ENCODE results near the gene HIRIP3. TPM values are rescaled to one million over a fixed set of nuclear protein-coding genes. Genes with fewer than 3 reads are reported as not detected.

Gene HIRIP3
- total and polyA plus RNA-seq, 2 of the 8 experiments (the other 6 are each of a cell fraction or from before 2014, with no cell fraction given) = 11.9 to 18.5 TPM

DNA sequence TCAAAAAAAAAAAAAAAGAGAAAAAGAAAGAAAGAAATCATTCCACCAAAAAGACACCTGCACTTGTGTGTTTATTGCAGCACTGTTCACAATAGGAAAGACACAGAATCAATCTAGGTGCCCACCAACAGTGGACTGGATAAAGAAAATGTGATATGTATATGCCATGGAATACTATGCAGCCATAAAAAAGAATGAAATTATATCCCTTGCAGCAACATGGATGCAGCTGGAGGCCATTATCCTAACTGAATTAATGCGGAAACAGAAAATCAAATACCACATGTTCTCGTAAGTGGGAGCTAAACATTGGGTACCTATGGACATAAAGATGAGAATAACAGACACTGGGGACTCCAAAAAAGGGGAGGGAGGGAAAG lies 21.9 kb upstream of the HIRIP3 start:
- ChIA-PET CTCF (ENCODE audit: partially characterized antibody) (interaction anchor here (1.8 kb wide), 1 partner anchor 9 kb away, joined by 6 read pairs; no protein-coding TSS in a partner anchor), POLR2A (ENCODE audit: partially characterized antibody) (interaction anchor here (2.9 kb wide), 1 partner anchor 11 kb away, joined by 11 read pairs; no protein-coding TSS in a partner anchor)
- H3K4me2 ChIP-seq (ENCODE audit: insufficient read depth in 1 of 2, low read depth in 2 of 2, low read length in 2 of 2) = no peak overlapping the region
- H2BK20ac ChIP-seq (ENCODE audit: low read length) = no peak overlapping the region
- H4K5ac ChIP-seq (ENCODE audit: insufficient read length, low read depth, low read length) = no peak overlapping the region
- H3K9me3 ChIP-seq (ENCODE audit: insufficient read depth in 2 of 2, low read depth in 1 of 2, low read length in 1 of 2) = no peaks in the 10 kb centered on the region
- no peak overlapping the region for H4K91ac ChIP-seq (replicated peaks; ENCODE audit: insufficient read length, low read length)
- H3K23me2 ChIP-seq (ENCODE audit: low read depth, low read length) = 0 out of 2 replicates have a peak, but pooled peaks cover 2% of the 10 kb centered on the region
- WGBS, 2 experiments (ENCODE audit: extremely low coverage in 1 of 2, insufficient coverage in 1 of 2, insufficient read length in 1 of 2, insufficient replicate concordance in 2 of 2, low coverage in 1 of 2, low lambda C conversion rate in 2 of 2, missing lambda C conversion rate in 1 of 2) = 89% methylated on average over 2 of the region's 2 CpGs; no CpG with 5 or more reads in 1 of the 2 experiments
- no peak overlapping the region for H3K4me3 ChIP-seq (ENCODE audit: extremely low read depth in 1 of 4, insufficient read depth in 2 of 4, low read depth in 3 of 4, low read length in 4 of 4)
- no peak overlapping the region for H2AK5ac ChIP-seq (ENCODE audit: low read depth, low read length)
- DNase-seq (ENCODE audit: low read depth in 1 of 2, low spot score in 2 of 2) (no peak), FAIRE-seq (no peak)
- H3K18ac ChIP-seq (ENCODE audit: extremely low read depth, low read length) = no peak overlapping the region
- no peak overlapping the region for H3K27ac ChIP-seq (ENCODE audit: low read depth, low read length)
- no peak overlapping the region for H3K14ac ChIP-seq (ENCODE audit: insufficient read length)
- no peak overlapping the region for H3K56ac ChIP-seq (replicated peaks; ENCODE audit: insufficient read length, low read depth, low read length)
- H3K9ac ChIP-seq (replicated peaks in 1 of 4; ENCODE audit: extremely low read depth in 1 of 4, low read depth in 3 of 4, low read length in 3 of 4) = no peak overlapping the region
- H3K4me1 ChIP-seq (replicated peaks in 1 of 4; ENCODE audit: control insufficient read depth in 3 of 4, insufficient read depth in 4 of 4, low read length in 3 of 4) = no peaks in the 10 kb centered on the region
- no peak overlapping the region for H3K23ac ChIP-seq (ENCODE audit: insufficient read length)
- H3K4ac ChIP-seq (replicated peaks; ENCODE audit: insufficient read length, low read depth, low read length) = no peak overlapping the region
- H3K79me1 ChIP-seq (ENCODE audit: low read depth, low read length) = no peaks in the 10 kb centered on the region
- no peak overlapping the region for H2AFZ ChIP-seq (ENCODE audit: low read length)
- H3K79me2 ChIP-seq (ENCODE audit: control insufficient read depth in 1 of 2, insufficient read depth in 2 of 2, low read length in 2 of 2) = no peaks in the 10 kb centered on the region
- no peak overlapping the region for H2BK12ac ChIP-seq (ENCODE audit: low read depth, low read length)
- H2BK15ac ChIP-seq (ENCODE audit: low read length) = no peak overlapping the region
- no peaks in the 10 kb centered on the region for H4K20me1 ChIP-seq (replicated peaks in 1 of 2; ENCODE audit: control insufficient read depth in 1 of 2, insufficient read depth in 2 of 2, low read length in 2 of 2)
- H2BK120ac ChIP-seq (replicated peaks; ENCODE audit: low read depth, low read length) = no peak overlapping the region
- H4K8ac ChIP-seq (ENCODE audit: extremely low read depth, insufficient read depth, low read length) = no peak overlapping the region
- no peak overlapping the region for H2BK5ac ChIP-seq (ENCODE audit: low read depth, low read length)
- TF ChIP-seq YY1 (IDR thresholded peaks at IDR 0.05; ENCODE audit: low read depth, low read length) = no peak
- no peak for TF ChIP-seq GABPA (IDR thresholded peaks at IDR 0.05; ENCODE audit: borderline replicate concordance, insufficient read depth, low read length)
- TF ChIP-seq KDM1A (IDR thresholded peaks at IDR 0.05; ENCODE audit: borderline replicate concordance, low read length) = 0 out of 2 replicates have a peak, but pooled peaks have one; percentile 19
- TF ChIP-seq, protein P1, sequence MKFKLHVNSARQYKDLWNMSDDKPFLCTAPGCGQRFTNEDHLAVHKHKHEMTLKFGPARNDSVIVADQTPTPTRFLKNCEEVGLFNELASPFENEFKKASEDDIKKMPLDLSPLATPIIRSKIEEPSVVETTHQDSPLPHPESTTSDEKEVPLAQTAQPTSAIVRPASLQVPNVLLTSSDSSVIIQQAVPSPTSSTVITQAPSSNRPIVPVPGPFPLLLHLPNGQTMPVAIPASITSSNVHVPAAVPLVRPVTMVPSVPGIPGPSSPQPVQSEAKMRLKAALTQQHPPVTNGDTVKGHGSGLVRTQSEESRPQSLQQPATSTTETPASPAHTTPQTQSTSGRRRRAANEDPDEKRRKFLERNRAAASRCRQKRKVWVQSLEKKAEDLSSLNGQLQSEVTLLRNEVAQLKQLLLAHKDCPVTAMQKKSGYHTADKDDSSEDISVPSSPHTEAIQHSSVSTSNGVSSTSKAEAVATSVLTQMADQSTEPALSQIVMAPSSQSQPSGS (IDR thresholded peaks at IDR 0.05; ENCODE audit: low read length) = no peak
- peaks cover 0 to 2% (median under 1%) of the 10 kb centered on the region in 4 experiments; a peak in 3 of 7 replicates for H3K27me3 ChIP-seq (replicated peaks in 1 of 4; ENCODE audit: control insufficient read depth in 3 of 4, extremely low read depth in 1 of 4, insufficient read depth in 3 of 4, low read length in 3 of 4)
- no peaks in the 10 kb centered on the region for H3K36me3 ChIP-seq (ENCODE audit: control insufficient read depth in 2 of 4, insufficient read depth in 4 of 4, low read length in 3 of 4)
